Activated CD4-positive, alpha-beta T cell treated with anti-CD3 and anti-CD28 coated beads, Interleukin-2, amount 50 U/mL, for 24 hours (primary cell): ENCODE data around the gene SPANXB1.
"Not testable (repeated sequence)": the region's sequence is repeated elsewhere in the genome, so short reads cannot be mapped to it uniquely, and the experiment has no call there.

Experiments used
- DNase-seq, 2 donors: peaks; one replicate each; pipeline ENCODE4 v3.0.0-alpha.2; 2020; ENCODE audit warnings: low read depth in 1 of 2, low spot score in 1 of 2

Gene SPANXB1, protein sequence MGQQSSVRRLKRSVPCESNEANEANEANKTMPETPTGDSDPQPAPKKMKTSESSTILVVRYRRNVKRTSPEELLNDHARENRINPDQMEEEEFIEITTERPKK

DNA sequence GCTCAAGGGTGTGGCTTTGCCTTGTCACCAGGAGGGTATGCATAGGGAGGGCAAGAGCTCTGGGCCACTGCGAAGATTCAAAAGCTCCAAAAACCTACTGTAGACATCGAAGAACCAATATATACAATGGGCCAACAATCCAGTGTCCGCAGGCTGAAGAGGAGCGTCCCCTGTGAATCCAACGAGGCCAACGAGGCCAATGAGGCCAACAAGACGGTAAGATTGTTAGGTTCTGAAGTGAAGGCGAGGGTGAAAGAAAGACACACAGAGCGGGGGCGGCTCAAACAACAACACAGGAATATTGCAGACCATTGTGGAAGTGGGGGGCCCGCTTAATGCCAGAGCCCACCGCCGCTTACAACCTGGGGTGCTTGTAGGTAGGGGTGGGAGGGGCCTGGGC lies at the start of gene SPANXB1:
Gene SPANXB1, plus strand, starts transcription at position 27 of the 400 bp plus-strand sequence. Its CDS starts 100 bp downstream, at position 127.
- not testable (repeated sequence) for DNase-seq

DNA sequence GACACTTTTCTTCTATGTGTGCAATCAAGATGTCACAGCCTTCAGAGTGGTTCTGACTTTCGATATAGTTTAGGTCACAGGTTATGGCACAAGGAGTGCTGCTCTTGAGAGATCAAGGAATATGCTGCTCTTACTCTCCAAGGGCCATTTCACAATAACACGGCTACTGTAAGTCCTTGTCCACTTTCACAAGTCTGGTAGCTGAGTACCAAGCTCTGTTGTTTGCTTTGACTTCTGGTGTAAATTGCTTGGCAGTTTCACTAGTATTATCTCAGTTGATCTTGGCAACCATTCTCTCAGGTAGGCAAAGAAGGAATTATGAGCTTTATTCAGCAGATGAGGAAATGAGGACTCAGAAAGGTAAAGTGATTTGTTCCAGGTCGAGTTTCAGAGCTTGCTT lies 35.4 kb upstream of the SPANXB1 start:
- no peak for DNase-seq

DNA sequence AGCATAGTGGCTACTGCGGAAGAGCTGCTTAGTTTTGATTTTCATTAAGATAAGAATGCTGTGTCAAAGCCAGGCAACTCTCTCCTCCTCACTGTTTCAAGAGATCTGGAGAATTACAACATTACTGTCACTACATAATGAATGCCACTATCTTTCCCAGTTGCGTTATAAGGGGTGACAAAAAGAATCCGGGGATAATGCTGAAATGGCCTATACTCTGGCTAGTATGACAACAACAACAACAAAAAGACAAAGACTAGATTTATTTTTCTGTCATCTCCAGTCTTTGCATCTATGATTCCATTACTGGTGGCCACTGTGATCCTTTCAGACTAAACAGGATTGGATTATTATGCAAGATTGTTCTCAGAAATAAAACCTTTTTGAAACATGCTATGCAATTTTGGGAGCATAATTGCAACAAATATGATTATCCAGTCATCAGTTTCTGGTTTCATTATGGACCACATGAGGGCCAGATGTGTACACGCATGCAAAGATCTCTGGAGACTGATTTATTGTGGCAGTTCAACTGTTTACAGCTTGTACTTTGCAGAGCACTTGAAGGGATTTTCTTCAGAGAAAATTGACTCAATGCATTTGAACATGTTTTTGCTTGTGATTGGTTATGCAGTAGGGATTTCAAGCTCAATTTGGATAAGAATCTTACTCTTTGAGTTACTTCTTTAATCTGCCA lies 31.1 kb upstream of the SPANXB1 start:
- DNase-seq = no peak

DNA sequence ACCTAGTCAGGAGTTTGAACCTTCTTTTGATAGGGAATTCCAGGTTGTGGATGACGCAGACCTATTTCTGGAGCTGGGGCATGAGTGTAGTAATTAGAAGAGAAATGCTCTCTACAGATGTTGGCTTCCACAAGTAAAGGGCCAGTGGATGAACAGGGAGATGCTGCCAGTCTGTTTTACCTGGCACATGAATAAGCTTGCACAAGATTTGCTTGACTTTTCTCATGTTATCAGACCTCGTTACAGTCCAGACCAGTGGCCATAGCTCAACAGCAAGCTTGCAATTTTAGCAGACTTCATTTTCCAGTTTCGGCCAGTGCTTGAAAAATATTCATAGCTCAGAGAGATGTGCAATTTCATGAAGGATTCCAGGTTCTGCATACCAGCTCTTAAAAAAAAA lies 26.9 kb upstream of the SPANXB1 start:
- no peak for DNase-seq

DNA sequence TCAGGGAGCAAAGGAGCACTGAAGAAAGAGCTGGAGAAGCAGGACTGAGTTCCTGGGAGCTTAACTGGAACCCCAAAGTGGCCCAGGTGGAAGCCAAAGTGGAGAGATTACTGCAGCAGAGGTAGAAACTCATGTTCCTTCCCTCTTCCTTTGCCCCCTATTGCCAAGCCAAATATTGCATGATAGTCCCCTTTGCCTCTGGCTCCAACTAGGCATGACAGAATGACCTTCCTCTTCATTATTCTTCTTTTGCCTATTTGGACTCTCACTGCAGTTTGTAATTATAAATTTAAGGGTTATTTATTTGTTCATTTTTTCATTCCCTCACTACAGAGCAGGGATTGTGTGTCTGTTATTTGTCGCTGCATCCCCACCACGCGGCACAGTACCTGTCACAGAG lies 22.1 kb upstream of the SPANXB1 start:
- DNase-seq = no peak

DNA sequence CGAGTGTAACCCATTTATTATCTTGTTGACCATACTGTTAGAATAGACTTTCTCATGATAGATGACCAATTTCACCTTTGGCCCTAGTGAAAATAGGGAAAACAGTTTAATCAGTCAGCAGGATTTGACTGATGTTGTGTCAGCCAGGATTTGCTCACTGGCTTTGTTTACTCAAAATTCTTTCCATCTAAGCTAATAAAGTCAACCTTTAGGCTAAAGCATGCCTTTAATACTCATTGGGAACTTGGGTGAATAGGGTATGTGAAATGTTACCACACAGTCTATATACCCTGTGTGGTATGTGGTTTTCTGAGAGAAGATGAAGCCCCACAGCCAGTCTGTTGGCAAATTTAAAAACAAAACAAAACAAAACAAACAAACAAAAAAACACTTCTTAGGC lies 18.7 kb upstream of the SPANXB1 start:
- no peak for DNase-seq

DNA sequence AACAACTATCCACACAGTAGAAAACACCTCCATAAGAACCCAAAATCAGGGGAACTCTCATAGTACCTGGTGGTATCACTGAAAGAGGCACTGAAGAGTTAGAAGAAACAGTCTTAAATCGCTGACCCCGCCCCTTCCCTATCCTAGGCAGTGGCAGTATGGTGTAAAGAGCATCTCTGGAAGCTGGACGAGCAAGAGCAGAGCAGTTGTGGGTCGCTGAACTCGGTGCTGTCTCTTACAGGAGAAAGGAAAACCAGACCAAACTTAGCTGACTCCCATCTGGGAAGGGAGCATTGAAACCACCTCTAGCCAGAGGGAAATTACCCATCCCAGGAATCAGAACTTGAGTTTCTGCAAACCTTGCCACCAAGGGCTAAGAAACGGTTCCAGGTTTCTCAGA lies 2.8 kb downstream of the SPANXB1 start:
- not testable (repeated sequence) for DNase-seq

DNA sequence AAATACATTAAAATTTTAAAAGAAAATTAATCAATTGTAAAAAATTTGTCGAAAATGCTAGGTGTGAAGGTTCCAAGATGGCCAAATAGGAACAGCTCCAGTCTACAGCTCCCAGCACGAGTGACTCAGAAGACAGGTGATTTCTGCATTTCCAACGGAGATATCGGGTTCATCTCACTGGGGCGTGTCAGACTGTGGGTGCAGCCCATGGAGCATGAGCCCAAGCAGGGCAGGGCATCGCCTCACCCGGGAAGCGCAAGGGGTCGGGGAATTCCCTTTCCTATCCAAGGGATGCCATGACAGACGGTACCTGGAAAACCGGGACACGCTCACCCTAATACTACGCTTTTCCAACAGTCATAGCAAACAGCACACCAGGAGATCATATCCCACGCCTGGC lies 41.9 kb downstream of the SPANXB1 start:
- not testable (repeated sequence) for DNase-seq

DNA sequence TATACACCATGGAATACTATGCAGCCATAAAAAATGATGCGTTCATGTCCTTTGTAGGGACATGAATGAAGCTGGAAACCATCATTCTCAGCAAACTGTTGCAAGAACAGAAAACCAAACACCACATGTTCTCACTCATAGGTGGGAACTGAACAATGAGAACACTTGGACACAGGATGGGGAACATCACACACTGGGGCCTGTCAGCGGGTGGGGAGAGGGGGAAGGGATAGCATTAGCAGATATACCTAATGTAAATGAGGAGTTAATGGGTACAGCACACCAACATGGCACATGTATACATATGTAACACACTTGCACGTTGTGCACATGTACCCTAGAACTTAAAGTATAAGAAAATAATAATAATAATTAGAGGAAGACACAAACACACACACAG lies 47.5 kb downstream of the SPANXB1 start:
- DNase-seq = not testable (repeated sequence)

DNA sequence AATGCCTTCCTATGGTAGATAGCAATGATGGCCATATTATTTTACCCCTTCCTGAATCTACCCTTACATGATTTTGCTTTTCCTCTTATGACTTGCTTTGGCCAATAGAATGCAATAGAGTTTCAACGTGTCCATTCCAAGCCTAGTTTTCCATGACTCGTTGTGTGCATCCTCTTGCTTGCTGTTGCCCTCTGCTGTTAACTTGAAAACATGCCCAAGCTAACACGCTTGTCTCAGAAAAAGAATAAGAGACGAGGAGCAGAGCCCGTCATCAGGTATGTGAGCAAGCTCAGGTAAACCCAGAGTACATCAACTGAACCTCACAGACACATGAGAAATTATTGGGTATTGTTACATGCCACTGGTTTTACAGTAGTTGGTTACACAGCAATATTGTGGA lies 49.7 kb downstream of the SPANXB1 start:
- not testable (repeated sequence) for DNase-seq
